HepG2 (cell line): ENCODE measurements around the gene TPPP3. TPM values are rescaled to one million over a fixed set of nuclear protein-coding genes. Genes with fewer than 3 reads are reported as not detected.
"Not testable (repeated sequence)": the region's sequence is repeated elsewhere in the genome, so short reads cannot be mapped to it uniquely, and the experiment has no call there.

Experiments
- CEBPB ChIP-seq: IDR thresholded peaks from 2 replicates; pipeline ENCODE4 v1.6.1; 2011; ENCODE audit warnings: low read depth, low read length, improper control_type of control experiment, borderline replicate concordance
- CEBPG ChIP-seq: IDR thresholded peaks from 2 replicates; pipeline ENCODE4 v1.6.1; 2016
- EP300 ChIP-seq, 3 experiments: sonication (generic) in 1 of 3; formaldehyde crosslinking in 1 of 3; IDR thresholded peaks; 2 replicates each; pipeline versions ENCODE4 v1.5.1 to v1.6.1; 2011 to 2020; ENCODE audit warnings: low read depth in 2 of 3, low read length in 2 of 3, borderline replicate concordance in 1 of 3, improper control_type of control experiment in 1 of 3, mild to moderate bottlenecking in 1 of 3, missing genetic modification reagents in 1 of 3, moderate library complexity in 1 of 3
- FOSL2 ChIP-seq: sonication (generic); formaldehyde crosslinking; IDR thresholded peaks from 2 replicates; pipeline ENCODE4 v1.4.0; 2020; ENCODE audit warnings: missing genetic modification reagents
- GFI1 ChIP-seq: sonication (generic); formaldehyde crosslinking; IDR thresholded peaks from 2 replicates; pipeline ENCODE4 v1.5.0; 2020; ENCODE audit warnings: missing genetic modification reagents, mild to moderate bottlenecking, borderline replicate concordance
- HNRNPK ChIP-seq: fragments of 200-400 bp; formaldehyde crosslinking; IDR thresholded peaks from 2 replicates; pipeline ENCODE4 v1.6.1; 2018; ENCODE audit warnings: low read length, low read depth, moderate library complexity, mild to moderate bottlenecking; ENCODE audit not compliant: poor library complexity, severe bottlenecking
- NCOA2 ChIP-seq: sonication (generic); formaldehyde crosslinking; IDR thresholded peaks from 2 replicates; pipeline ENCODE4 v1.8.0; 2022; ENCODE audit warnings: inconsistent platforms
- POGZ ChIP-seq: sonication (generic); formaldehyde crosslinking; IDR thresholded peaks from 2 replicates; pipeline ENCODE4 v1.4.0; 2020; ENCODE audit warnings: mild to moderate bottlenecking, missing genetic modification reagents
- SOX13 ChIP-seq, 3 experiments: fragments of 450-650 bp in 1 of 3; sonication (generic) in 1 of 3; formaldehyde crosslinking in 1 of 3; IDR thresholded peaks in 2 of 3; conservative IDR thresholded peaks in 1 of 3; 2 replicates each; pipeline versions ENCODE4 v1.5.0 to v1.6.1; 2016 to 2020; ENCODE audit warnings: antibody characterized with exemption in 1 of 3, mild to moderate bottlenecking in 1 of 3, missing compliant biosample characterization in 1 of 3, missing genetic modification reagents in 1 of 3, moderate library complexity in 1 of 3
- ZMYM2 ChIP-seq: sonication (generic); formaldehyde crosslinking; IDR thresholded peaks from 2 replicates; pipeline ENCODE4 v1.8.0; 2022; ENCODE audit warnings: mild to moderate bottlenecking, missing genetic modification reagents
- ZNF121 ChIP-seq: sonication (generic); formaldehyde crosslinking; IDR thresholded peaks from 2 replicates; pipeline ENCODE4 v1.5.0; 2020; ENCODE audit warnings: mild to moderate bottlenecking, missing genetic modification reagents
- ZNF331 ChIP-seq: sonication (generic); formaldehyde crosslinking; IDR thresholded peaks from 2 replicates; pipeline ENCODE4 v1.4.0; 2020; ENCODE audit warnings: missing genetic modification reagents
- polyA plus RNA-seq, 8 experiments: library from polyadenylated mRNA; depleted of rRNA in 3 of 8; stranded (reverse) in 7 of 8; unstranded in 1 of 8; fragments of >200 nt; fragmentation: Illumina TruSeq in 4 of 8; extraction: Trizol in 4 of 8; gene quantifications; 2 replicates each; pipeline versions ENCODE4 v1.2.1 to v1.2.3, GENCODE V29; 2011 to 2016; ENCODE audit warnings: low read depth in 4 of 8, missing spikeins in 1 of 8, mixed read lengths in 1 of 8; ENCODE audit not compliant: insufficient read depth in 1 of 8
- total RNA-seq, 5 experiments: library from RNA; depleted of rRNA; stranded (reverse); fragments of >200 nt; fragmentation: Illumina TruSeq; extraction: Trizol; gene quantifications; 2 replicates each; pipeline ENCODE4 v1.2.3, GENCODE V29; 2016; ENCODE audit warnings: low read depth in 1 of 5
- TF ChIP-seq, protein P1 (sequence below): sonication (generic); formaldehyde crosslinking; IDR thresholded peaks from 2 replicates; pipeline ENCODE4 v1.4.0; 2020; ENCODE audit warnings: mild to moderate bottlenecking, missing genetic modification reagents, borderline replicate concordance
- TF ChIP-seq, protein P2 (sequence below): sonication (generic); formaldehyde crosslinking; IDR thresholded peaks from 2 replicates; pipeline ENCODE4 v1.4.0; 2020; ENCODE audit warnings: missing genetic modification reagents
- TF ChIP-seq, protein P3 (sequence below): sonication (generic); formaldehyde crosslinking; IDR thresholded peaks from 2 replicates; pipeline ENCODE4 v1.5.0; 2020; ENCODE audit warnings: mild to moderate bottlenecking, missing genetic modification reagents
- TF ChIP-seq, protein P4 (sequence below): IDR thresholded peaks from 2 replicates; pipeline ENCODE4 v1.6.1; 2016; ENCODE audit warnings: mild to moderate bottlenecking

TPPP3 gene
- total and polyA plus RNA-seq, 2 of the 13 experiments (the other 11 are each of a cell fraction or from before 2014, with no cell fraction given) = 0.16 to 0.44 TPM

DNA sequence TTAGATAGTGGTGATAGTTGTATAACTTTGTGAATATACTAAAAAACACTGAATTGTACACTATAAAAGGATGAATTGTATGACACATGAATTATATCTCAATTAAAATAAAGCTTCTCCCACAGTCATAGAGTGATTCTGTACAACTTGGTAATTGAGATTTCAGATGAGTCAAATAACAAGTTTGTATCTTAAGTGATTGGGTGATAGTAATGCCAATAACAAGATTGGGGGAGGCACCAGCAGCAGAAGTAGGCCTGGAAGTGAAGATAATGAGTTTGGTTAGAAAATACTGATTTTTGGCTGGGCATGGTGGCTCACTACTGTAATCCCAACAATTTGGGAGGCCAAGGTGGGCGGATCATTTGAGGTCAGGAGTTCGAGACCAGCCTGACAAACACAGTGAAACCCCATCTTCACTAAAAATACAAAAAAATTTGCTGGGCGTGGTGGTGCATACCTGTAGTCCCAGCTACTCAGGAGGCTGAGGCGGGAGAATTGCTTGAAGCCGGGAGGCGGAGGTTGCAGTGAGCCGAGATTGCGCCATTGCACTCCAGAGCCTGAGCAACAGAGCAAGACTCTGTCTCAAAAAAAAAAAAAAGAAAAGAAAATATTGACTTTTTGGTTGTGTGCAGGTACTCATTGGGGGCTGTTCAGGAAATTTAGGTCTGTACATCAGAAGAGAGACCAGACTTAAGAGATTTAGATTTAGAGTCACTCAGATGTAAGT, 33.6 kb downstream of the TPPP3 start (continued):
- TF ChIP-seq, protein P1, sequence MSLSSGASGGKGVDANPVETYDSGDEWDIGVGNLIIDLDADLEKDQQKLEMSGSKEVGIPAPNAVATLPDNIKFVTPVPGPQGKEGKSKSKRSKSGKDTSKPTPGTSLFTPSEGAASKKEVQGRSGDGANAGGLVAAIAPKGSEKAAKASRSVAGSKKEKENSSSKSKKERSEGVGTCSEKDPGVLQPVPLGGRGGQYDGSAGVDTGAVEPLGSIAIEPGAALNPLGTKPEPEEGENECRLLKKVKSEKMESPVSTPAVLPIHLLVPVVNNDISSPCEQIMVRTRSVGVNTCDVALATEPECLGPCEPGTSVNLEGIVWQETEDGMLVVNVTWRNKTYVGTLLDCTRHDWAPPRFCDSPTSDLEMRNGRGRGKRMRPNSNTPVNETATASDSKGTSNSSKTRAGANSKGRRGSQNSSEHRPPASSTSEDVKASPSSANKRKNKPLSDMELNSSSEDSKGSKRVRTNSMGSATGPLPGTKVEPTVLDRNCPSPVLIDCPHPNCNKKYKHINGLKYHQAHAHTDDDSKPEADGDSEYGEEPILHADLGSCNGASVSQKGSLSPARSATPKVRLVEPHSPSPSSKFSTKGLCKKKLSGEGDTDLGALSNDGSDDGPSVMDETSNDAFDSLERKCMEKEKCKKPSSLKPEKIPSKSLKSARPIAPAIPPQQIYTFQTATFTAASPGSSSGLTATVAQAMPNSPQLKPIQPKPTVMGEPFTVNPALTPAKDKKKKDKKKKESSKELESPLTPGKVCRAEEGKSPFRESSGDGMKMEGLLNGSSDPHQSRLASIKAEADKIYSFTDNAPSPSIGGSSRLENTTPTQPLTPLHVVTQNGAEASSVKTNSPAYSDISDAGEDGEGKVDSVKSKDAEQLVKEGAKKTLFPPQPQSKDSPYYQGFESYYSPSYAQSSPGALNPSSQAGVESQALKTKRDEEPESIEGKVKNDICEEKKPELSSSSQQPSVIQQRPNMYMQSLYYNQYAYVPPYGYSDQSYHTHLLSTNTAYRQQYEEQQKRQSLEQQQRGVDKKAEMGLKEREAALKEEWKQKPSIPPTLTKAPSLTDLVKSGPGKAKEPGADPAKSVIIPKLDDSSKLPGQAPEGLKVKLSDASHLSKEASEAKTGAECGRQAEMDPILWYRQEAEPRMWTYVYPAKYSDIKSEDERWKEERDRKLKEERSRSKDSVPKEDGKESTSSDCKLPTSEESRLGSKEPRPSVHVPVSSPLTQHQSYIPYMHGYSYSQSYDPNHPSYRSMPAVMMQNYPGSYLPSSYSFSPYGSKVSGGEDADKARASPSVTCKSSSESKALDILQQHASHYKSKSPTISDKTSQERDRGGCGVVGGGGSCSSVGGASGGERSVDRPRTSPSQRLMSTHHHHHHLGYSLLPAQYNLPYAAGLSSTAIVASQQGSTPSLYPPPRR (CRISPR knock-in tag) = peak; percentile 12; the same call in 1 of the 2 replicates
- TF ChIP-seq CEBPB = peak; percentile 26; the same call in 1 of the 2 replicates
- TF ChIP-seq, protein P2, sequence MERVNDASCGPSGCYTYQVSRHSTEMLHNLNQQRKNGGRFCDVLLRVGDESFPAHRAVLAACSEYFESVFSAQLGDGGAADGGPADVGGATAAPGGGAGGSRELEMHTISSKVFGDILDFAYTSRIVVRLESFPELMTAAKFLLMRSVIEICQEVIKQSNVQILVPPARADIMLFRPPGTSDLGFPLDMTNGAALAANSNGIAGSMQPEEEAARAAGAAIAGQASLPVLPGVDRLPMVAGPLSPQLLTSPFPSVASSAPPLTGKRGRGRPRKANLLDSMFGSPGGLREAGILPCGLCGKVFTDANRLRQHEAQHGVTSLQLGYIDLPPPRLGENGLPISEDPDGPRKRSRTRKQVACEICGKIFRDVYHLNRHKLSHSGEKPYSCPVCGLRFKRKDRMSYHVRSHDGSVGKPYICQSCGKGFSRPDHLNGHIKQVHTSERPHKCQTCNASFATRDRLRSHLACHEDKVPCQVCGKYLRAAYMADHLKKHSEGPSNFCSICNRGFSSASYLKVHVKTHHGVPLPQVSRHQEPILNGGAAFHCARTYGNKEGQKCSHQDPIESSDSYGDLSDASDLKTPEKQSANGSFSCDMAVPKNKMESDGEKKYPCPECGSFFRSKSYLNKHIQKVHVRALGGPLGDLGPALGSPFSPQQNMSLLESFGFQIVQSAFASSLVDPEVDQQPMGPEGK (CRISPR knock-in tag) = peak; percentile 17; the same call in 1 of the 2 replicates
- TF ChIP-seq, protein P3, sequence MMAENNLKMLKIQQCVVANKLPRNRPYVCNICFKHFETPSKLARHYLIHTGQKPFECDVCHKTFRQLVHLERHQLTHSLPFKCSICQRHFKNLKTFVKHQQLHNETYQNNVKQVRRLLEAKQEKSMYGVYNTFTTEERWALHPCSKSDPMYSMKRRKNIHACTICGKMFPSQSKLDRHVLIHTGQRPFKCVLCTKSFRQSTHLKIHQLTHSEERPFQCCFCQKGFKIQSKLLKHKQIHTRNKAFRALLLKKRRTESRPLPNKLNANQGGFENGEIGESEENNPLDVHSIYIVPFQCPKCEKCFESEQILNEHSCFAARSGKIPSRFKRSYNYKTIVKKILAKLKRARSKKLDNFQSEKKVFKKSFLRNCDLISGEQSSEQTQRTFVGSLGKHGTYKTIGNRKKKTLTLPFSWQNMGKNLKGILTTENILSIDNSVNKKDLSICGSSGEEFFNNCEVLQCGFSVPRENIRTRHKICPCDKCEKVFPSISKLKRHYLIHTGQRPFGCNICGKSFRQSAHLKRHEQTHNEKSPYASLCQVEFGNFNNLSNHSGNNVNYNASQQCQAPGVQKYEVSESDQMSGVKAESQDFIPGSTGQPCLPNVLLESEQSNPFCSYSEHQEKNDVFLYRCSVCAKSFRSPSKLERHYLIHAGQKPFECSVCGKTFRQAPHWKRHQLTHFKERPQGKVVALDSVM (CRISPR knock-in tag) = peak; percentile 97
- peak; percentile 84 for TF ChIP-seq CEBPG (CRISPR knock-in tag)
- TF ChIP-seq ZNF331 = peak; percentile 31; the same call in 1 of the 2 replicates
- peak; percentile 45; the same call in 1 of the 2 replicates for TF ChIP-seq NCOA2
- TF ChIP-seq GFI1 (CRISPR knock-in tag) = peak; percentile 86
- TF ChIP-seq, protein P4, sequence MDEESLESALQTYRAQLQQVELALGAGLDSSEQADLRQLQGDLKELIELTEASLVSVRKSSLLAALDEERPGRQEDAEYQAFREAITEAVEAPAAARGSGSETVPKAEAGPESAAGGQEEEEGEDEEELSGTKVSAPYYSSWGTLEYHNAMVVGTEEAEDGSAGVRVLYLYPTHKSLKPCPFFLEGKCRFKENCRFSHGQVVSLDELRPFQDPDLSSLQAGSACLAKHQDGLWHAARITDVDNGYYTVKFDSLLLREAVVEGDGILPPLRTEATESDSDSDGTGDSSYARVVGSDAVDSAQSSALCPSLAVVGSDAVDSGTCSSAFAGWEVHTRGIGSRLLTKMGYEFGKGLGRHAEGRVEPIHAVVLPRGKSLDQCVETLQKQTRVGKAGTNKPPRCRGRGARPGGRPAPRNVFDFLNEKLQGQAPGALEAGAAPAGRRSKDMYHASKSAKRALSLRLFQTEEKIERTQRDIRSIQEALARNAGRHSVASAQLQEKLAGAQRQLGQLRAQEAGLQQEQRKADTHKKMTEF (CRISPR knock-in tag) = peak; percentile 34; the same call in 1 of the 2 replicates
- TF ChIP-seq SOX13 (IDR thresholded peaks at IDR 0.05); EP300 (CRISPR knock-in tag; IDR thresholded peaks at IDR 0.05; ENCODE audit: borderline replicate concordance): not testable (repeated sequence)
- 0 out of 4 replicates have a peak, but pooled peaks of 1 of the 2 experiments have one; percentile 23 for TF ChIP-seq SOX13 (CRISPR knock-in tag; conservative IDR thresholded peaks at IDR 0.05 in 1 of 2, IDR thresholded peaks at IDR 0.05 in 1 of 2)
- peak in 1 of 2 experiments; percentile 25; a peak in 1 of 4 replicates for TF ChIP-seq EP300 (IDR thresholded peaks at IDR 0.05; ENCODE audit: low read depth in 2 of 2, low read length in 2 of 2)
- peak; percentile 39 for TF ChIP-seq HNRNPK
- TF ChIP-seq ZNF121 (CRISPR knock-in tag) = peak; percentile 69; the same call in 1 of the 2 replicates
- TF ChIP-seq FOSL2 (CRISPR knock-in tag) = 0 out of 2 replicates have a peak, but pooled peaks have one; percentile 26
- 0 out of 2 replicates have a peak, but pooled peaks have one; percentile 30 for TF ChIP-seq POGZ (CRISPR knock-in tag)
- peak; percentile 81 for TF ChIP-seq ZMYM2 (CRISPR knock-in tag)
